Left ventricle myocardium inferior (tissue), 1 donor: ENCODE results near the gene TRIML1. TPM values are rescaled to one million over a fixed set of nuclear protein-coding genes. Genes with fewer than 3 reads are reported as not detected.

Experiments used
- DNase-seq: peaks from one replicate; pipeline ENCODE4 v3.0.0-alpha.2; 2020
- H3K27ac ChIP-seq: fragments of 200-600 bp; replicated peaks from 2 replicates; pipeline ENCODE4 v1.8.0; 2021
- H3K27me3 ChIP-seq: fragments of 200-600 bp; 2 replicates; pipeline ENCODE4 v1.8.0; 2021; ENCODE audit warnings: low read depth
- H3K36me3 ChIP-seq: fragments of 200-600 bp; 2 replicates; pipeline ENCODE4 v1.8.0; 2021
- H3K4me1 ChIP-seq: fragments of 200-600 bp; 2 replicates; pipeline ENCODE4 v1.8.0; 2021
- H3K4me3 ChIP-seq: fragments of 200-600 bp; 2 replicates; pipeline ENCODE4 v1.8.0; 2021; ENCODE audit warnings: mild to moderate bottlenecking, moderate library complexity
- H3K9me3 ChIP-seq: fragments of 200-600 bp; replicated peaks from 2 replicates; pipeline ENCODE4 v1.8.0; 2021
- CTCF ChIP-seq: fragments of 200-600 bp; IDR thresholded peaks from 2 replicates; pipeline ENCODE4 v1.8.0; 2021; ENCODE audit warnings: antibody characterized with exemption, mild to moderate bottlenecking, borderline replicate concordance
- intact Hi-C: fragments of 100-400 bp; cut with micrococcal nuclease; formaldehyde crosslinking; loops from one replicate; pipeline ENCODE4 v1.11.0; 2022
- total RNA-seq: library from RNA; stranded (reverse); fragmentation: NEBNext Ultra II Directional; extraction: Animal tissue kit (Norgen Biotek cat#: 25700); gene quantifications from one replicate; pipeline ENCODE4 v1.2.1, GENCODE V29; 2021
- donor health status: DM: no; HTN: yes; CAD: no; lungs with severe emphysema.

The TRIML1 gene
- total RNA-seq, 1 donor from 2014 or later = not detected

- no peak for DNase-seq
- no peak for TF ChIP-seq CTCF
These were observed 17.7 kb upstream of the TRIML1 start for GRCh38 chr4:188121530-188121929.

DNA sequence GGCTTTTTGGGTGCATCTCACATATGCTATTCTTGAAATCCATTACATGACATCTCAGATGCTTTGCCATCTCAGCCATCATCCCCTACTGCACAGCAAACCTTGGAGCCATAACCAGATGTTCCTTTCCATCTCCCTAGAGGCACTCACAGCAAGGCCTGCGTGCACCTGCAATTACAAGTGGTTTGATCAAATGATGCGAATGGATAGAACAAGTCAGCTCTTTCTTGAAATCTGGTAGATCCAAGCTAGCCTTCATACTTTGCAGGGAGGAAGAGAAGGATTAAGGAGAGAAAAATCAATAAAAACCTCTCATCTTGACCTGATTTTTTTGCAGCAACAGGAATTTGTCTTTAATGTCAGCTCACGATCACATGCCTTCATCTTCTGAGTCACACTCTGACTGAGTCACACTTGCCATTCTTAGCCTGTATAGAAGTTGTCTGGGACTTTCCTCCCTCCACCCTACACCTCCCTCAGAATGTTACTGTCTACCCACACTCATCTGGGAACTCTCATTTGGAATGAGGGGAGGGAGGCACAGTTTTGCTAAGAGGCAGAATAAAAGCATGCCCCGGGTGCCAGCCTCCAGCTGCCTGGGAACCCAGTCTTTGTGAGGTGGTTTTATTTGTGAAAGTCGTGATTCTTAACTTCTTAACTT is 11.9 kb upstream of the TRIML1 start:
- intact Hi-C loops = no loop called here
- TF ChIP-seq CTCF = no peak

More at GRCh38 chr4:188121530-188121929, 17.7 kb upstream of the TRIML1 start:
- Histone ChIP-seq H3K36me3 (no peaks in the 10 kb centered on the region), H3K9me3 (no peaks in the 10 kb centered on the region), H3K27me3 (no peaks in the 10 kb centered on the region), H3K4me3 (no peak overlapping the region), H3K27ac (no peak overlapping the region), H3K4me1 (no peaks in the 10 kb centered on the region)
- intact Hi-C loops = no loop called here

DNA sequence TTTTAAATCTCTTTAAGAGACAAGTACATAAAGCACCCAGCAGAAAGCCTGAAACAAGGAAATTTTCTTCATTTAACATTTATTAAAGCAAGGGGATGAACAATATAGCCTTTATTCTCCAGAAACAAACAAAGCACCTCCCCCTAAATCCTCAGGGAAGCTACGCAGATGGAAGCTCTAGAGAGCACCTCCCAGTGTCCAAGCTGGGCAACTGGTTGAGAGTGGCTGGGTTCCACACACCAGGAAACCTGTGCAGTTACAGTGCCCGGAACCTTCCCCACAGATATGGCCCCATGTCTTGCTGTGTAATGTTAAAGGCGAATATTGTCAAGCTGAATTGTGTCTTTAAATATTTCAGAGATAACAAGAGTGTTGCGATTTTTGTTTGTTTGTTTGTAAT is 8.9 kb upstream of the TRIML1 start:
- intact Hi-C loops = no loop called here
- no peak overlapping the region for H3K4me3 ChIP-seq
- TF ChIP-seq CTCF = no peak
- H3K9me3 ChIP-seq = no peaks in the 10 kb centered on the region
- H3K4me1 ChIP-seq = no peaks in the 10 kb centered on the region
- no peak for DNase-seq
- no peaks in the 10 kb centered on the region for H3K36me3 ChIP-seq
- H3K27ac ChIP-seq = no peak overlapping the region
- no peaks in the 10 kb centered on the region for H3K27me3 ChIP-seq

More for the DNA sequence above, 11.9 kb upstream of the TRIML1 start:
- no peak overlapping the region for H3K27ac ChIP-seq
- no peaks in the 10 kb centered on the region for H3K27me3 ChIP-seq
- no peaks in the 10 kb centered on the region for H3K36me3 ChIP-seq
- no peaks in the 10 kb centered on the region for H3K4me1 ChIP-seq
- DNase-seq = no peak
- H3K4me3 ChIP-seq = no peak overlapping the region
- H3K9me3 ChIP-seq = no peaks in the 10 kb centered on the region

DNA sequence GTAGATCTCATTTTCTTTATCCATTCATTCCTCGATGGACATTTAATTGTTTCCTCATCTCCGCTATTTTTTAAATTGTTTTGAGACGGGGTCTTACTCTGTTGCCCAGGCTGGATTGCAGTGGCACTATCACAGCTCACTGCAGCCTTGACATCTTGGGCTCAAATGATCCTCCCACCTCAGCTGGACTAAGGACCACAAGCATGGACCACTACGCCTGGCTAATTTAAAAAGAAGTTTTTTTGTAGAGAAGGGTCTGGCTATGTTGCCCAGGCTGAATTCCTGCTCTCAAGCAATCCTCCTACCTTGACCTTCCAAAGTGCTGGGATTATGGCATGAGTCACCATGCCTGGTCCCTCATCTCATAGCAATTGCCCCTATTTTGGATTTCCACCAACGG is 7.0 kb upstream of the TRIML1 start:
- intact Hi-C loops = no loop called here
- Histone ChIP-seq H3K36me3 (no peaks in the 10 kb centered on the region), H3K4me1 (no peaks in the 10 kb centered on the region), H3K9me3 (no peaks in the 10 kb centered on the region), H3K27me3 (no peaks in the 10 kb centered on the region), H3K4me3 (no peak overlapping the region), H3K27ac (no peak overlapping the region)
- no peak for DNase-seq
- no peak for TF ChIP-seq CTCF

DNA sequence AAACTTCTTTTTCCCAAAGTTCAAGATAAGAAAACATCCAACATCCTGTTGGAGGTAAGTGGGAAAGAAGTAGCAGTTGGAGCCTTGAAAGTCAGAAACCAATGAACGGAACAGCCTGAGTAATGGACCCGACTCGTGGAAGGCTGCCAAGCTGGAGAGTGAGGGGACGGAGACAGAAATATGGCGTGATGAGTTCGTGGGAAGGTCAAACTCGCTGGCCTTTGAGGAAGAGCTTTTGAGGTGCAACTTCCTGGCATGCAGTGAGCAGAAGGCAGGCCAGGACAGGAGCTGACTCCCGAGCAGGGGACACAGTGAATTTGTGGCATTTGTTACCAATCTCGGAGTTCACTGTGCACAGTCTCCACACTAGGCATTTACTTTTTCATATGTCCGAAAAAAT is 1.0 kb upstream of the TRIML1 start:
- H3K4me3 ChIP-seq = no peak overlapping the region
- no peaks in the 10 kb centered on the region for H3K9me3 ChIP-seq
- no peaks in the 10 kb centered on the region for H3K36me3 ChIP-seq
- no peaks in the 10 kb centered on the region for H3K4me1 ChIP-seq
- no peak for DNase-seq
- peaks cover 8% of the 10 kb centered on the region for H3K27me3 ChIP-seq
- TF ChIP-seq CTCF = no peak
- H3K27ac ChIP-seq = no peak overlapping the region
- intact Hi-C loops = no loop called here
